ENCODE measurements around the gene HSPA9. TPM values are rescaled to one million over a fixed set of nuclear protein-coding genes. Genes with fewer than 3 reads are reported as not detected.
A peak's percentile ranks its signal among the peaks of the same experiment; 100 is the strongest.

Gene HSPA9
- total and polyA plus RNA-seq, 2 of the 13 experiments (the other 11 are each of a cell fraction or from before 2014, with no cell fraction given): 165 to 478 TPM

- H2AFZ ChIP-seq (ENCODE audit: low read length): no peak overlapping the region
- intact Hi-C loops (cut with micrococcal nuclease; ENCODE audit: unreplicated experiment): loop anchor here (1.0 to 10.0 kb wide), 2 partner anchors 175 to 684 kb away; partner anchors contain the start of gene CTNNA1
- H3K79me2 ChIP-seq (ENCODE audit: insufficient read depth, low read length): peaks cover 8% of the 10 kb centered on the region
- BruUV-seq (replicated peaks): no TSS peak
- no peak overlapping the region for H3K9ac ChIP-seq (ENCODE audit: insufficient read depth, low read depth, low read length)
- H3K27me3 ChIP-seq (ENCODE audit: control insufficient read depth in 1 of 2, insufficient read depth in 2 of 2, low read length in 2 of 2): no peaks in the 10 kb centered on the region; a peak in 1 of 5 replicates
- POLR2A ChIA-PET: interaction anchor here (0.7 to 1.2 kb wide), 6 partner anchors 51 to 694 kb away, joined by 3 to 5 read pairs (median 4); no protein-coding TSS in a partner anchor
- in situ Hi-C loops (cut with HindIII; ENCODE audit: extremely low pct_ligation_motif_present, low pct_unique_long_range_greater_than_20kb): no loop called here
- peaks cover 30% of the 10 kb centered on the region for H3K4me1 ChIP-seq (ENCODE audit: insufficient read depth, low read length)
- 0% methylated on average over 2 of the region's 2 CpGs for WGBS (ENCODE audit: low lambda C conversion rate)
- no peaks in the 10 kb centered on the region for H4K20me1 ChIP-seq (ENCODE audit: insufficient read depth, low read length)
- peak overlapping the region; percentile 43 for H3K4me2 ChIP-seq (ENCODE audit: low read depth, low read length)
- H3K4me3 ChIP-seq (replicated peaks in 1 of 3; ENCODE audit: insufficient read depth in 1 of 3, low read depth in 2 of 3, low read length in 3 of 3): no peak overlapping the region
- FAIRE-seq: no peak
- ATAC-seq: no peak
- H3K36me3 ChIP-seq (replicated peaks in 1 of 2; ENCODE audit: control insufficient read depth in 1 of 2, insufficient read depth in 2 of 2, low read length in 2 of 2): no peaks in the 10 kb centered on the region
- H3K9me3 ChIP-seq (ENCODE audit: low read length): no peaks in the 10 kb centered on the region
- CTCF ChIA-PET (ENCODE audit: low intra/inter-chr PET ratio, low total read pairs): no interaction called here
- no peak overlapping the region for H3K27ac ChIP-seq (ENCODE audit: extremely low read length, insufficient read depth, low read length)
- TF ChIP-seq CEBPZ (IDR thresholded peaks at IDR 0.05; ENCODE audit: low read length) (no peak), ZBED4 (CRISPR knock-in tag; IDR thresholded peaks at IDR 0.05; ENCODE audit: borderline replicate concordance) (no peak), TEAD3 (CRISPR knock-in tag; optimal IDR thresholded peaks at IDR 0.05; ENCODE audit: borderline replicate concordance) (peak; percentile 1), ZZZ3 (CRISPR knock-in tag; IDR thresholded peaks at IDR 0.05; ENCODE audit: borderline replicate concordance) (no peak)
- no peak for DNase-seq (ENCODE audit: low spot score)
Measured at GRCh38 chr5:138579517-138579863, 4.3 kb upstream of the HSPA9 start.
